ENCODE measurements around the gene ZNF516.

The ZNF516 gene

GRCh38 chr18:76459687-76460350, 35.2 kb downstream of the ZNF516 start:
- TF ChIP-seq FOXP2 (optimal IDR thresholded peaks at IDR 0.05; ENCODE audit: borderline replicate concordance, extremely low read depth, extremely low read length, insufficient read depth) = no peak
- TF ChIP-seq SIN3A (IDR thresholded peaks at IDR 0.05; ENCODE audit: borderline replicate concordance, insufficient read depth, low read length) = no peak
- no peak for TF ChIP-seq POLR2AphosphoS5 (IDR thresholded peaks at IDR 0.05; ENCODE audit: low read depth, low read length)
- no peak for TF ChIP-seq REST (IDR thresholded peaks at IDR 0.05; ENCODE audit: insufficient read depth in 1 of 2, low read depth in 2 of 2, low read length in 2 of 2)

DNA sequence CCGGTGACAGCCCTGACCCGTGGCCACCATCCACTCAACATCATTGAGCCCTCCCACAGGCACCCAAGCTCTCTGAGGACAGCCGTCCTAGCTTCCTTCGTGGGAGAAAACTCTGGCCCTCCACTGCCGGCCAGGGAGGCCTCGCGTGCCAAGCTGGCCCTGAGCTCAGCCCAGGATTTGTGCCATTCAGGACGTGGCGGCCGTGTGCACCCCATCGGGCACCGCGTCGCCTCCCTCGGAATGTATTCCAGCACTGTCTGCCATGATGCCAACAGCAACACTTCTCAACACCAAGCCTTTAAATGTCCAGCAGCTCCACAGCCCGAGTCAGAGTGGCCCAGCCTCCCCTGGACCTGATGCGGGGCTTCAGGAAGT, 35.7 kb downstream of the ZNF516 start:
- TF ChIP-seq POLR2AphosphoS5 (IDR thresholded peaks at IDR 0.05; ENCODE audit: low read depth, low read length) = no peak
- no peak for TF ChIP-seq SIN3A (IDR thresholded peaks at IDR 0.05; ENCODE audit: borderline replicate concordance, insufficient read depth, low read length)
- TF ChIP-seq REST (IDR thresholded peaks at IDR 0.05; ENCODE audit: insufficient read depth in 1 of 2, low read depth in 2 of 2, low read length in 2 of 2) = no peak
- no peak for TF ChIP-seq FOXP2 (optimal IDR thresholded peaks at IDR 0.05; ENCODE audit: borderline replicate concordance, extremely low read depth, extremely low read length, insufficient read depth)

DNA sequence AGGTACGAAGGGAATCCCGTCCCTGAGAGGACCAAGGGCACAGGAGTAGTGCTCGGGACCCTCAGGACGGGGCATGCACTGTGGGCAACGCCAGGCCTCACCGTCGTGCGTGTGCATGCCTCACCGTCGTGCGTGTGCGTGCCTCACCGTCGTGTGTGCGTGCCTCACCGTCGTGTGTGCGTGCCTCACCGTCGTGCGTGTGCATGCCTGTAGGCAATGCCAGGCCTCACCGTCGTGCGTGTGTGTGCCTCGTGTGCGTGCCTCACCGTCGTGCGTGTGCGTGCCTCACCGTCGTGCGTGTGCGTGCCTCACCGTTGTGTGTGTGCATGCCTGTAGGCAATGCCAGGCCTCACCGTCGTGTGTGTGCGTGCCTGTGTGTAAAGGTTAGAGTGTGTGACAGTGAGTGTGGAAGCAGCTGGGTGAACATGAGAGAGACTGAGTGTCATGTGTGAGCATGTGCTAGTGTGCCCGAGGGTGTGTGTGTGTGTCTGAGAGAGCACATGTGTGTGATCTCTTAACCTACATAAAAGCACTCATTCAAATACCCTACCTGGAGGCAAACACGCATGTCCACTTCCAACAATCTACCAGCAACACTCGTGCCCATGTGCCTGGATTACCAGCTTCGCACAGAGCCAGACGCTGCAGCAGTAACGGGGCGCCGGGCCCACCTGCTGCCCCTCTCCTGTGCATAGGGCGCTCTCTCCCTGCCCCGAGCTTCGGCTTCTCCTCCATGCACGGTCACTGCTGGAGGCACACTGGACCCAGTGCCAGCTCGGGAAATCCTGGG, 36.3 kb downstream of the ZNF516 start:
- TF ChIP-seq FOXP2 (optimal IDR thresholded peaks at IDR 0.05; ENCODE audit: borderline replicate concordance, extremely low read depth, extremely low read length, insufficient read depth) (no peak), TAF1 (IDR thresholded peaks at IDR 0.05; ENCODE audit: borderline replicate concordance, insufficient read depth, low read length) (no peak), SIN3A (IDR thresholded peaks at IDR 0.05; ENCODE audit: borderline replicate concordance, insufficient read depth, low read length) (no peak), REST (IDR thresholded peaks at IDR 0.05; ENCODE audit: insufficient read depth in 1 of 2, low read depth in 2 of 2, low read length in 2 of 2) (no peak), POLR2AphosphoS5 (IDR thresholded peaks at IDR 0.05; ENCODE audit: low read depth, low read length) (no peak)

DNA sequence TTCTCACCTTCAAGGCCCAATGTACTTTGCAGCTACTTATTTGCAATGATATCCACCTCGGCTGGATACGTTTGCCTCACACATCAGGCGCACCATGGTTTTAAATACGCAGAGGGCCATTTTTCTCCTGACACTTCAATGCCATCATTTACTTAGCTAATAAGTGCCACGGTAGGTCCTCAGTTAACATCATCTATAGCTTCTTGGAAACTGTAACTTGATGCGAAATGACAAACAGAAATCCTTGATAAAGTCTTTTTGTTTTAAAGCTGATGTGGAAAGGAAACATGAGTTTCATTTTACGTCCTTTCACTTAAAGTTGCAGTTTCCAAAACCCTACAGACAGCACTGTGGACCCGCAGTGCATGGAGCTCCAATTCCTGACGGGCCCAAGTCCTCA, 37.1 kb downstream of the ZNF516 start:
- no peak for TF ChIP-seq POLR2AphosphoS5 (IDR thresholded peaks at IDR 0.05; ENCODE audit: low read depth, low read length)
- no peak for TF ChIP-seq REST (IDR thresholded peaks at IDR 0.05; ENCODE audit: insufficient read depth in 1 of 2, low read depth in 2 of 2, low read length in 2 of 2)
- no peak for TF ChIP-seq TAF1 (IDR thresholded peaks at IDR 0.05; ENCODE audit: borderline replicate concordance, insufficient read depth, low read length)
- no peak for TF ChIP-seq FOXP2 (optimal IDR thresholded peaks at IDR 0.05; ENCODE audit: borderline replicate concordance, extremely low read depth, extremely low read length, insufficient read depth)
